ENCODE measurements around the gene TRPM4.

- TF ChIP-seq POLR2A (IDR thresholded peaks at IDR 0.05), result no peak
- TF ChIP-seq CTCF (IDR thresholded peaks at IDR 0.05), result no peak
Measured at GRCh38 chr19:49194408-49194807, 36.8 kb downstream of the TRPM4 start.
